ENCODE data around the gene RSKR.

DNA sequence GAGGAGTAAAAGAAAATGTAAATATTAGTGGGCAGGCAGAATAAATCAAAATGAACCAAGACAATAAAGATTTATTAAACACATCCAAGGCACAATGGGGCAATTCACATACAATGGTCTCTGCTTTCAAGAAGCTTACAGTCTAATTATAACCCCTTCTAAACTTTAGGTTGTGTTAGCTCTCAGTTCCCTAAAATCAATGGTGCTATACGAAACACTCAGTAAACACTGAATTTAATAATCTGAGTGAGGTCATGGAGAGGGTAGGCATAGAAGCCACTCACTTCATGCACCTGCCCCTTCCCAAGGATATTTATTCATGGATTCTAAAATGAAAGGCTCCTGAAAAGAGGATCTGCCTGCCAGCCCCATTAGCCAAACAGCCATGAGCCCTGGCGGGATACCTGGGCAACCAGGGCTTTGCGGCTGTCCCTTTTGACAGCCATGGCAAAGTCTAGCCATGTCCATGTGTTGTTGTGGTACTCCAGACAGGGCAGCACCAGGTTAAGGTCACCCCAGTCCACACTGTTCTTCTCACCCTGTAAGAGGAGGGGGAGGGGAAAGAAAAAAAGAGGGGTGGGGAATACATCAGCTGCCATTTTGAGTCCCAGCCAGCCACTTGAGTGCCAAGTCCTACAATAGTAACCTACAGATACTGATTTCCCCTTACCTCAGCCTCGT lies 1.4 kb upstream of the RSKR start:
- TF ChIP-seq, protein P1, sequence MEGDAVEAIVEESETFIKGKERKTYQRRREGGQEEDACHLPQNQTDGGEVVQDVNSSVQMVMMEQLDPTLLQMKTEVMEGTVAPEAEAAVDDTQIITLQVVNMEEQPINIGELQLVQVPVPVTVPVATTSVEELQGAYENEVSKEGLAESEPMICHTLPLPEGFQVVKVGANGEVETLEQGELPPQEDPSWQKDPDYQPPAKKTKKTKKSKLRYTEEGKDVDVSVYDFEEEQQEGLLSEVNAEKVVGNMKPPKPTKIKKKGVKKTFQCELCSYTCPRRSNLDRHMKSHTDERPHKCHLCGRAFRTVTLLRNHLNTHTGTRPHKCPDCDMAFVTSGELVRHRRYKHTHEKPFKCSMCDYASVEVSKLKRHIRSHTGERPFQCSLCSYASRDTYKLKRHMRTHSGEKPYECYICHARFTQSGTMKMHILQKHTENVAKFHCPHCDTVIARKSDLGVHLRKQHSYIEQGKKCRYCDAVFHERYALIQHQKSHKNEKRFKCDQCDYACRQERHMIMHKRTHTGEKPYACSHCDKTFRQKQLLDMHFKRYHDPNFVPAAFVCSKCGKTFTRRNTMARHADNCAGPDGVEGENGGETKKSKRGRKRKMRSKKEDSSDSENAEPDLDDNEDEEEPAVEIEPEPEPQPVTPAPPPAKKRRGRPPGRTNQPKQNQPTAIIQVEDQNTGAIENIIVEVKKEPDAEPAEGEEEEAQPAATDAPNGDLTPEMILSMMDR (IDR thresholded peaks at IDR 0.05), result no peak
- TF ChIP-seq EZH2 (IDR thresholded peaks at IDR 0.05; ENCODE audit: borderline replicate concordance, insufficient read depth, low read depth, low read length, poor library complexity, severe bottlenecking), result no peak

Data from B cell (primary cell).